Liver (tissue), 3 donors: ENCODE data around the gene GRAMD2A.

ENCODE experiments used
- CTCF ChIP-seq: fragments of 150-350 bp; IDR thresholded peaks from 2 replicates; pipeline ENCODE4 v1.5.1; 2017; ENCODE audit warnings: improper control_type of control experiment, low read depth, low read length; ENCODE audit not compliant: missing input control
- RAD21 ChIP-seq, 2 donors: IDR thresholded peaks; 2 replicates each; pipeline ENCODE4 v1.6.1; 2016; ENCODE audit warnings: antibody characterized with exemption in 2 of 2, mild to moderate bottlenecking in 2 of 2
- YY1 ChIP-seq: IDR thresholded peaks from 2 replicates; pipeline ENCODE4 v1.6.1; 2016; ENCODE audit warnings: antibody characterized with exemption, mild to moderate bottlenecking
- donor health status: healthy.
- donor health status: healthy.

- TF ChIP-seq CTCF = no peak
- no peak for TF ChIP-seq YY1
- no peak for TF ChIP-seq RAD21 (IDR thresholded peaks at IDR 0.05)
Measured at GRCh38 chr15:72170691-72171090, 26.9 kb downstream of the GRAMD2A start.
